Testis (tissue), 2 donors: ENCODE results near the gene ABCB8.

ENCODE experiments used
- POLR2A ChIP-seq: fragments of 450-650 bp; IDR thresholded peaks from one replicate; pipeline ENCODE4 v1.6.1; 2017; ENCODE audit warnings: antibody characterized with exemption, mild to moderate bottlenecking, moderate library complexity
- TF ChIP-seq, protein P1 (sequence below), 3 experiments: fragments of 450-650 bp in 2 of 3; fragments of 200-600 bp in 1 of 3; sonication (generic) in 1 of 3; IDR thresholded peaks; one replicate each; pipeline ENCODE4 v1.5.1; 2016 to 2019; ENCODE audit warnings: antibody characterized with exemption in 3 of 3, mild to moderate bottlenecking in 2 of 3, moderate library complexity in 1 of 3

DNA sequence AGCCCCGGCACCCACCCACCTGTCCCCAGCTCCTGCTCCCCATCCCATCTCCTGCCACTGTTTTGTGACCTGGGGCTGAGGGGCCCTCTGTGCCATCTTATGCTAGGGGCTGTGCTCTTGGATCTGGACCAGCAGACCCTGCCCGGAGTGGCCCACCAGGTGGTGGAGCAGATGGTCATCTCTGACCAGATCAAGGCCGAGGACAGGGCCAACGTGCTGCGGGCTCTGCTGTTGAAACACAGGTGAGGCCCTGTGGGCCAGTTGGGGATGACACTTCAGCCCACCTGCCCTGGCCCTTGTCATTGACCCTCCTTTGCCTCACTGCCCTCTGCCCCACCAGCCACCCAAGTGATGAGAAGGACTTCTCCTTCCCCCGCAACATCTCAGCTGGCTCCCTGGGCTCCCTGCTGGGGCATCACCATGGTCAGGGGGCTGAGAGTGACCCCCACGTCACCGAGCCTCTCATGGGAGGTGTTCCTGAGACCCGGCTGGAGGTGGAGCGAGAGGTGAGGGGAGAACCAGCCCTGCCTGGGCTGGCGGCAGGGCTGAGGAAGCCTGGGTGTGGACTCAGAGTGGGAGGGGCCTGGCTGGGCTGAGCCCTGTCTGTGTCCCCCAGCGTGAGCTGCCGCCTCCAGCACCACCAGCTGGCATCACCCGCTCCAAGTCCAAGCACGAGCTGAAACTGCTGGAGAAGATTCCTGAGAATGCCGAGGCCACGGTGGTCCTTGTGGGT is 41.8 kb downstream of the ABCB8 start:
- TF ChIP-seq, protein P1, sequence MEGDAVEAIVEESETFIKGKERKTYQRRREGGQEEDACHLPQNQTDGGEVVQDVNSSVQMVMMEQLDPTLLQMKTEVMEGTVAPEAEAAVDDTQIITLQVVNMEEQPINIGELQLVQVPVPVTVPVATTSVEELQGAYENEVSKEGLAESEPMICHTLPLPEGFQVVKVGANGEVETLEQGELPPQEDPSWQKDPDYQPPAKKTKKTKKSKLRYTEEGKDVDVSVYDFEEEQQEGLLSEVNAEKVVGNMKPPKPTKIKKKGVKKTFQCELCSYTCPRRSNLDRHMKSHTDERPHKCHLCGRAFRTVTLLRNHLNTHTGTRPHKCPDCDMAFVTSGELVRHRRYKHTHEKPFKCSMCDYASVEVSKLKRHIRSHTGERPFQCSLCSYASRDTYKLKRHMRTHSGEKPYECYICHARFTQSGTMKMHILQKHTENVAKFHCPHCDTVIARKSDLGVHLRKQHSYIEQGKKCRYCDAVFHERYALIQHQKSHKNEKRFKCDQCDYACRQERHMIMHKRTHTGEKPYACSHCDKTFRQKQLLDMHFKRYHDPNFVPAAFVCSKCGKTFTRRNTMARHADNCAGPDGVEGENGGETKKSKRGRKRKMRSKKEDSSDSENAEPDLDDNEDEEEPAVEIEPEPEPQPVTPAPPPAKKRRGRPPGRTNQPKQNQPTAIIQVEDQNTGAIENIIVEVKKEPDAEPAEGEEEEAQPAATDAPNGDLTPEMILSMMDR (IDR thresholded peaks at IDR 0.05), result no peak
- no peak for TF ChIP-seq POLR2A
